OCI-LY7 (cell line): ENCODE measurements around the gene TFEB. TPM values are rescaled to one million over a fixed set of nuclear protein-coding genes. Genes with fewer than 3 reads are reported as not detected.

ENCODE experiments used
- BruUV-seq: library from RNA; stranded (reverse); fragments of 400-500 nt; replicated peaks from 2 replicates; lab custom pipeline; 2021; lab: Mats Ljungman, UMichigan
- CTCF ChIA-PET: fragments of 300-600 bp; sonication (Branson Sonifier 250); formaldehyde crosslinking; loops from one replicate; lab custom pipeline; 2022; ENCODE audit warnings: antibody characterized with exemption; ENCODE audit not compliant: unreplicated experiment; lab: Charles Lee
- POLR2A ChIA-PET: fragments of 300-600 bp; sonication (Branson Sonifier 250); formaldehyde crosslinking; loops from one replicate; lab custom pipeline; 2022; ENCODE audit warnings: antibody characterized with exemption; lab: Charles Lee
- DNase-seq: peaks from one replicate; pipeline ENCODE4 v3.0.0-alpha.2; 2015; ENCODE audit warnings: low spot score
- H2AFZ ChIP-seq: fragments of 200-600 bp; sonication (generic), shearing (Covaris generic); 2 replicates; pipeline ENCODE4 v1.6.1; 2014; ENCODE audit warnings: mild to moderate bottlenecking, antibody characterized with exemption, low read length, moderate library complexity
- H3K27ac ChIP-seq: fragments of 200-600 bp; sonication (generic); 2 replicates; pipeline ENCODE4 v1.5.1; 2014; ENCODE audit warnings: mixed run types, low read depth, mild to moderate bottlenecking, moderate library complexity, low read length, inconsistent platforms; ENCODE audit not compliant: poor library complexity, severe bottlenecking
- H3K36me3 ChIP-seq: fragments of 200-600 bp; sonication (generic); 2 replicates; pipeline ENCODE4 v1.6.1; 2014; ENCODE audit warnings: mild to moderate bottlenecking, antibody characterized with exemption, low read length, moderate library complexity, mixed read lengths; ENCODE audit not compliant: insufficient read depth
- H3K4me1 ChIP-seq: fragments of 200-600 bp; sonication (generic); 2 replicates; pipeline ENCODE4 v1.5.1; 2014; ENCODE audit warnings: mild to moderate bottlenecking, low read length; ENCODE audit not compliant: insufficient read depth, poor library complexity, severe bottlenecking
- H3K4me2 ChIP-seq: fragments of 200-600 bp; sonication (generic); 2 replicates; pipeline ENCODE4 v1.6.1; 2014; ENCODE audit warnings: mild to moderate bottlenecking, low read length
- H3K4me3 ChIP-seq: fragments of 200-600 bp; sonication (generic); 2 replicates; pipeline ENCODE4 v1.5.1; 2014; ENCODE audit warnings: mild to moderate bottlenecking, low read depth, low read length; ENCODE audit not compliant: poor library complexity, severe bottlenecking
- H3K79me2 ChIP-seq: fragments of 200-600 bp; sonication (generic); 2 replicates; pipeline ENCODE4 v1.6.1; 2016; ENCODE audit warnings: low read depth, mild to moderate bottlenecking, low read length, moderate library complexity, mixed read lengths; ENCODE audit not compliant: insufficient read depth
- H3K9me2 ChIP-seq: fragments of 200-600 bp; sonication (generic); 2 replicates; pipeline ENCODE4 v1.6.1; 2016; ENCODE audit warnings: mild to moderate bottlenecking, low read length, mixed read lengths; ENCODE audit not compliant: insufficient read depth
- H3K9me3 ChIP-seq: fragments of 200-600 bp; sonication (generic); 2 replicates; pipeline ENCODE4 v1.6.1; 2014; ENCODE audit warnings: mild to moderate bottlenecking, mixed run types, low read length, mixed read lengths
- H4K20me1 ChIP-seq: fragments of 200-600 bp; sonication (generic); 2 replicates; pipeline ENCODE4 v1.6.1; 2014; ENCODE audit warnings: mild to moderate bottlenecking, antibody characterized with exemption, low read length, moderate library complexity, mixed read lengths; ENCODE audit not compliant: insufficient read depth
- EZH2phosphoT487 ChIP-seq: fragments of 200-600 bp; sonication (generic); IDR thresholded peaks from 2 replicates; pipeline ENCODE4 v1.6.1; 2018; ENCODE audit warnings: low read depth, borderline replicate concordance, mild to moderate bottlenecking, mixed run types, antibody characterized with exemption, low read length, moderate library complexity, mixed read lengths
- intact Hi-C: fragments of 100-400 bp; cut with micrococcal nuclease; formaldehyde crosslinking; loops from one replicate; pipeline ENCODE4 v1.10.0; 2022; ENCODE audit not compliant: unreplicated experiment
- total RNA-seq, 2 experiments: library from RNA; depleted of rRNA in 1 of 2; stranded (reverse); fragments of >200 nt in 1 of 2; shearing (Covaris generic) in 1 of 2; gene quantifications; 2 replicates each; pipeline ENCODE4 v1.2.3, GENCODE V29; 2014 to 2022
- TF ChIP-seq, protein P1 (sequence below): fragments of 200-600 bp; sonication (generic); conservative IDR thresholded peaks from 2 replicates; pipeline ENCODE4 v1.5.1; 2014; ENCODE audit warnings: mild to moderate bottlenecking, antibody characterized with exemption, low read length, moderate library complexity, mixed read lengths

Gene TFEB
- total RNA-seq, 2 experiments from 2014 or later = 36.8 to 60.0 TPM

DNA sequence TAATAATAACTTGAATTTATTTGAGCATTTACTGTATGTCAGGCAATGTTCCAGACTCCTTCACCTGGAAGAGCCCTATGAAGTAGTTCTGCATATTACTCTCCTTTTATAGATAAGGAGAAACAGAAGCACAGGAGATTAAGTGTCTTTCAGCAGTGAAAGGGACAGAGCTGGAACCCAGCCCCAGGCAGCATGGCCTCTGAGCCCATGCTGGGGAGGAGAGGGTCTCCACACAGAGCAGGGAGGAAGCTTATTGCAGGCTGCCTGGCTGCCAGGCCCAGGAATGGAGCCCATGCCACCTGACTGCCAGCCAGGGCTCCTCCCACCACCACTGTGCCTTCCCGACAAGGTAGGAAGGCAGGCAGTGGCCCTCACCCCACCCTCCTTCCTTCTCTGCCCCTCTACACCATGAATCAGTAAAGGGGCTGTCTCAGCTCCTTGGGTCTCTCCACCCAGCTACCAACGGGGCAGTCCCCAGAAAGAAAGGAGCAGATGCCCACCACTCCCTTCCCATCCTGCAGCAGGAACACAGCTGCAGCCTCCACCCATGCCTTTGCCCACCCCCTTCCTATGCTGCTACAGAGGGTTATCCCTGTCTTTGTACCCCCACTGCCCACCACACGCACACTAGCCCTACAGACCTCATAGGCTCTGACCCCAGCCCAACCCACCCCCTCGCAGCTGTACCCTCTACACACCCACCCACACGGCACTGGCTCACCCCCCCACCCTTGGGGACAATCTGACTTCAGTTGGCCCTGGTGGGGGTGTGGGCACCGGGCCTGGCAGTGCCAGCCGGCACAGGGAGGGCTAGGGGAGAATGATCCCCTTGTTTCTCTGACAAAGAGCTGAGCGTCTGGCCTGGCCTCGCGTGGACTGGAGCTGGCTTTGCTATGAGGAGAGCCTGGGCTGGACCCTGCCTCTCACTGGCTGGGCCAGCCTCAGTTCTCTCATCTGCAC is 41.8 kb downstream of the TFEB start:
- no peaks in the 10 kb centered on the region for H4K20me1 ChIP-seq
- H2AFZ ChIP-seq = no peak overlapping the region
- no peaks in the 10 kb centered on the region for H3K9me2 ChIP-seq
- intact Hi-C loops = no loop called here
- no peak overlapping the region for H3K4me2 ChIP-seq
- CTCF ChIA-PET = interaction anchor here (1.0 kb wide), 2 partner anchors 10 to 40 kb away, joined by 3 read pairs; no protein-coding TSS in a partner anchor
- POLR2A ChIA-PET = no interaction called here
- no peak for DNase-seq
- TF ChIP-seq, protein P1, sequence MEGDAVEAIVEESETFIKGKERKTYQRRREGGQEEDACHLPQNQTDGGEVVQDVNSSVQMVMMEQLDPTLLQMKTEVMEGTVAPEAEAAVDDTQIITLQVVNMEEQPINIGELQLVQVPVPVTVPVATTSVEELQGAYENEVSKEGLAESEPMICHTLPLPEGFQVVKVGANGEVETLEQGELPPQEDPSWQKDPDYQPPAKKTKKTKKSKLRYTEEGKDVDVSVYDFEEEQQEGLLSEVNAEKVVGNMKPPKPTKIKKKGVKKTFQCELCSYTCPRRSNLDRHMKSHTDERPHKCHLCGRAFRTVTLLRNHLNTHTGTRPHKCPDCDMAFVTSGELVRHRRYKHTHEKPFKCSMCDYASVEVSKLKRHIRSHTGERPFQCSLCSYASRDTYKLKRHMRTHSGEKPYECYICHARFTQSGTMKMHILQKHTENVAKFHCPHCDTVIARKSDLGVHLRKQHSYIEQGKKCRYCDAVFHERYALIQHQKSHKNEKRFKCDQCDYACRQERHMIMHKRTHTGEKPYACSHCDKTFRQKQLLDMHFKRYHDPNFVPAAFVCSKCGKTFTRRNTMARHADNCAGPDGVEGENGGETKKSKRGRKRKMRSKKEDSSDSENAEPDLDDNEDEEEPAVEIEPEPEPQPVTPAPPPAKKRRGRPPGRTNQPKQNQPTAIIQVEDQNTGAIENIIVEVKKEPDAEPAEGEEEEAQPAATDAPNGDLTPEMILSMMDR = no peak
- no peak for TF ChIP-seq EZH2phosphoT487
- no peak overlapping the region for H3K27ac ChIP-seq
- H3K4me3 ChIP-seq = no peak overlapping the region
- no peaks in the 10 kb centered on the region for H3K4me1 ChIP-seq
- BruUV-seq = no TSS peak
- H3K9me3 ChIP-seq = no peaks in the 10 kb centered on the region
- no peaks in the 10 kb centered on the region for H3K79me2 ChIP-seq
- peaks cover 55% of the 10 kb centered on the region for H3K36me3 ChIP-seq

DNA sequence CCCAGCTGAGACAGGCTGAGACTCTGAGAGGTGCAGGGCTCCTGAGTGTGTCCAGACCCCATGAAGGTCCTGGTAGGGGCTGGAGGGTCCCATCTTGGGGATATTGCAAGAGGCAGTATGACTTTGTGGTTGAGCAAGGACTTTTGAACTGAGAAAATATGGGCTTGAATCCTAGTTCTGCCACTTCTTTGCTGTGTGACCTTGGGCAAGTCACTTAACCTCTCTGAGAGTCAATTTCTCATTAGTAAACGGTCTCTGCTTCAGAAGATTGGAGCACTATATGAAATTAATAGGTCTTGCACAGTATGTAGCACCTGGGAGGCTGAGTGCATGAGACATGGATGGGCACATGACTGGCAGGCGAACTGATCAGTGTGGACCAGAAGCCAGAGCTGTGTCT is 42.7 kb downstream of the TFEB start:
- ChIA-PET CTCF (interaction anchor here (1.0 kb wide), 1 partner anchor 41 kb away, joined by 3 read pairs; no protein-coding TSS in a partner anchor), POLR2A (no interaction called here)
- no peak overlapping the region for H3K4me2 ChIP-seq
- TF ChIP-seq, protein P1 = no peak
- TF ChIP-seq EZH2phosphoT487 = no peak
- no peak overlapping the region for H2AFZ ChIP-seq
- H3K9me2 ChIP-seq = no peaks in the 10 kb centered on the region
- intact Hi-C loops = no loop called here
- no peaks in the 10 kb centered on the region for H3K4me1 ChIP-seq
- BruUV-seq = no TSS peak
- H3K4me3 ChIP-seq = no peak overlapping the region
- peaks cover 55% of the 10 kb centered on the region for H3K36me3 ChIP-seq
- H3K9me3 ChIP-seq = no peaks in the 10 kb centered on the region
- no peak overlapping the region for H3K27ac ChIP-seq
- DNase-seq = no peak
- H3K79me2 ChIP-seq = no peaks in the 10 kb centered on the region
- no peaks in the 10 kb centered on the region for H4K20me1 ChIP-seq
